GM20000 (cell line): Measurements from ENCODE around the gene TKT.

ENCODE experiments used
- DNase-seq: peaks from one replicate; pipeline ENCODE4 v3.0.0; 2012; ENCODE audit warnings: low spot score
- TF ChIP-seq, protein P1 (sequence below): IDR thresholded peaks from 2 replicates; pipeline ENCODE4 v1.5.1; 2012; ENCODE audit warnings: mild to moderate bottlenecking, control low read depth; ENCODE audit errors: extremely low read depth, missing control alignments

The TKT gene

DNA sequence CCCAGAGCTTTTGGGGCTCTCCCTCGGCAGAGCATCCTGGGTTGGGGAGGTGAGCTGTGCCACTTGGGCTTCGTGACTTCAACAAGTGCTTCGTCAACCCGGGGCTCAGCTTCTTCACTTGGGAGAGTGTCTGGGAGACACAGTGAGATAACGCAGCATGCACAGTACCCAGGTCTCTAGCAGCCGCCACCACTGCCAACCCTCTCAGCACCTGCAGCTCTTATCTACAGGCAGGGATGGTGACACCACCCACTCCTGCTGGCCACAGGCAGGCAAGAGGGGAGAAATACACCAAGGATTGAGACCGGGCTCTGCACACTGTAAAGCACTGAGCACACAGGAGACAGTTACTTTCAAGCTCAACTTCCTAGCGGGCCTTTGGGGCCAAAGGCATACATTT, 11.6 kb downstream of the TKT start:
- TF ChIP-seq, protein P1, sequence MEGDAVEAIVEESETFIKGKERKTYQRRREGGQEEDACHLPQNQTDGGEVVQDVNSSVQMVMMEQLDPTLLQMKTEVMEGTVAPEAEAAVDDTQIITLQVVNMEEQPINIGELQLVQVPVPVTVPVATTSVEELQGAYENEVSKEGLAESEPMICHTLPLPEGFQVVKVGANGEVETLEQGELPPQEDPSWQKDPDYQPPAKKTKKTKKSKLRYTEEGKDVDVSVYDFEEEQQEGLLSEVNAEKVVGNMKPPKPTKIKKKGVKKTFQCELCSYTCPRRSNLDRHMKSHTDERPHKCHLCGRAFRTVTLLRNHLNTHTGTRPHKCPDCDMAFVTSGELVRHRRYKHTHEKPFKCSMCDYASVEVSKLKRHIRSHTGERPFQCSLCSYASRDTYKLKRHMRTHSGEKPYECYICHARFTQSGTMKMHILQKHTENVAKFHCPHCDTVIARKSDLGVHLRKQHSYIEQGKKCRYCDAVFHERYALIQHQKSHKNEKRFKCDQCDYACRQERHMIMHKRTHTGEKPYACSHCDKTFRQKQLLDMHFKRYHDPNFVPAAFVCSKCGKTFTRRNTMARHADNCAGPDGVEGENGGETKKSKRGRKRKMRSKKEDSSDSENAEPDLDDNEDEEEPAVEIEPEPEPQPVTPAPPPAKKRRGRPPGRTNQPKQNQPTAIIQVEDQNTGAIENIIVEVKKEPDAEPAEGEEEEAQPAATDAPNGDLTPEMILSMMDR = no peak
- no peak for DNase-seq

DNA sequence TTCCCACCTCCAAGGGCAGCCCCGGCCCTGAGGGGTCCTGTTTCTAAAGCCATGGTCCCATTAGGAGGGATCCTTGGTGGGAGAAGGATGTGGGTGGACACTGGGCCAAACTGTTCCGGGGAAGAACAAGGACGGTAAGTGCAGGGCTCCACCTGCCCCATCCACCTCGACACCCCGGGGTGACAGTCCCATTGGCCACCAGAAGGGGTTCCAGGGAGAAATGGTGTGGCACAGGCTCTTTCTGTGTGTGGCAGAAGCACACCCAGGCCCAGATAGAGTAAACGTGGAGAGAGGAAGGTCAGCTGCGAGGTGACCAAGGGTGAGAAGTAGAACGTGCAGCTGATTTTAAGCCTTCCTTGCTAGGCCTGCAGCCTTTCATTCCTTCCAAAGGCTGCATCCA, 12.0 kb downstream of the TKT start:
- DNase-seq = no peak
- TF ChIP-seq, protein P1 = no peak

DNA sequence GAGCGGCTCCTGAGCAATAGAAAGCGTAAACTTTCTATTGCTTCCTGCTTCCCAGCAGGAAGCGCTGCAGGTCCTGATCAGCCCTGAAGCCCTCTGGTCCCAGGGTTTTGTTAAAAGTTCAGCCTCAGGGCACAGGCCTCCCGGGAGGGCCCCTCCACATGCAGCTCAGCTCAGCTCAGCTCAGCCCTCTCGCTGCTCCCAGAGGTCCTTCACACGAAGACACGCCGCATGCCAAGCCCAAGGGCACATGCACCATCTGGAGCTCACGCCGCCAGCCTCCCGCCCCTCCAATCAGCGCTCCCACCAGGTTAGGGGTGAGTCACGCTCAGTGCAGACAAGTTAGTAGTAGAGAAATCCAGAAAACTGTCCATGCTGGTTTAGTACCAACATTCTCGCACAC, 12.7 kb downstream of the TKT start:
- no peak for DNase-seq
- TF ChIP-seq, protein P1 = no peak

DNA sequence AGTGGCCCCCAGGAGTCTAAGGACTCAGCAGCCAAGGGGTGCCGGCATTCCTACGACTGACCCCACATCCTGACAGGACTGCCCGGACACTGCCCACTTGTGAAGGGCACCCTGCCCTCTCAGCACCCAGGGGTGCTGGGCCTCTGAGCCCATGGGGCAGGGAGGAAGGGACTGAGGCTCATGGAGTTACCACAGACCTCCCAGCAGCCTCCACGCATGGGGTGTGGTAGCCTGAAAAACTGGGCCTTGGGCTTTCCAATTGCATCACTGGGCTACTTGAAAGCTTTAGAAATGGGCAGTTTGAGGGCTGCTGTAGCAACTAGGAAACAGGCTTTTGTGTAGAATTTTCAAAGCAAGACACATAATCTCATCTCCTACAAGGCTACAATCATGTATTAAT, 13.2 kb downstream of the TKT start:
- no peak for DNase-seq
- TF ChIP-seq, protein P1 = no peak

DNA sequence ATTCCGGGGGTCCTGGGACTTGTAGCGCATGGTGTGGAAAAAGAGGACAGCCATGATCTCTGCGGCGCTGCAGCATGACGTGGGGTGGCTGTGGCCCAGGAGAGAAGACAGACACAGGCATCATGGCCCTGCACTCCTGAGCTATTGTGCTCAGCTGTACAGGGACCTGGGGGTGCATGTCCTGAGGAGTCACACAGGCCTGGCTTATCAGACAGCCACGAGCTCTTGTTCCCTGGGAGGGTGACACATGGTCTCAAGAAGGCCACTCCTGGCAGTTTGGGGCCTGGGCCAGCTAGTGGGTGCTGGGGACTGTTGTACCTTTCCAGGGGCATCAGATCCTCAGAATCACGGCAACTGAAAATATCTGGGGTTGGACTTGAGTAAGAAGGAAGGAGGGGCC, 13.7 kb downstream of the TKT start:
- DNase-seq = no peak
- TF ChIP-seq, protein P1 = no peak

DNA sequence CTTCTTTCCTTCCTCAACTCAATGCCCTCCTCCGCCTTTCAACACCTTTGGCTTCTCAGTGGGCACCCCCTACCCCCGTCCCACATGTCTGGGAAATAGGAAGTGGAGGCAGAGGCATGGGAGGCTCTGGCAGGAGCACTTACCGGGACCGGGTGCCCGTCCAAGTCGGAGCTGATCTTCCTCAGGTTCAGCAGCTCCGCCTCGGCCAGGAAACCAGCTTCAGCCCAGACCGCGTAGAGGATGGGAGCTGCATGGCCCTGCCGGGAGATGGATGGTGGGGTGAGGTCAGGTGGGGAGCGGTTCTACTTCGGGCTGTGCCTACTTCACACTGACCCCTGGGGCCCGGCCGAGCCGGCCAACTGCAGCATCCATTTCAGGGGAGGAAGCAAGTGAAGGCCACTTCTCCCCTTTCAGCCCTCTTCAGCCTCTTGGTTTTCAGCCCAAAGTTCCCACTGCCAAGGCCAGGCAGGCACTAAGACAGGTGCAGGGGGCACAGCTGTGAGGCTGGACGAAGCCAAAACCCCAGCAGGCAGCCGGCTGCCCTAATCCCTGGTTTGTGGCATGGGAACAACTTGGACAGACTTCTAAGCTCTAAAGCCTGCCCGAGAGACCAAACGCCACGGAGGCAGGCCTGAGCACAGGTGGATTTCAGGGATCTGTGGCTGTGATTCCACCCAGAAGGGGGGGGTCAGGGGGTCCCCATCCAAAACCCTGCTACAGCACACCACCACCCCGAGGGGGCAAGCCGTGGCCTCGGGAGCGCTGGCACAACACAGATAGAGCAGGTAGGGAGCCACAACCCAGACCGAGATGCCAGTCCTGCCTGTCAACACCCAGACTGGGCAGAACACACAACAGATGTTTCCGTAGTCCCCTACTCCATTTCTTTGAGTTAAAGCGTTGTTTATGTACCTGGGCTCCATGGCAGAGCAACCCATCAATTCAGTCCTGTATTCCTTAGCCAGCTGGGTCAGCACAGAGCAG, 14.5 kb downstream of the TKT start:
- TF ChIP-seq, protein P1 = no peak
- no peak for DNase-seq

DNA sequence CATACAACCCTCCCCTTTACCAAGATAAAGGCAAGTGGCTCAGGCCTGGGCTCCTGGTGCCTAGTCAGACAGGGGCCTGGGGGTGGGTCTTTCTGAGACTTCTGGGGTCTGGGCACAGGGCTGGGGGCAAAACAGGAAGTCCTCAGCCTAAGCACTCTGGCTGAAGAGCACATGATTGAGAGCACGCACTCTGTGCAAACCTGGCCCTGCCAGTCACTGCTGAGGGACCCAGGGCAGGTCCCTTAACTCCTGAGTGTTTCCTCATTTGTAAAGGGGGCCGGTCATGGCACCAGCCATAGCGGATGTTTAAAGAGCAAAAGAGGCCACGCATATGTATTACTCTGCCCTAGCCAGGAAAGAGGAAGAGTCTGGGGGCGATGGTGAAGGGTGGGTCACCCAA, 16.0 kb downstream of the TKT start:
- TF ChIP-seq, protein P1 = no peak
- no peak for DNase-seq
